ENCODE data around the gene CLCN1.

The CLCN1 gene

DNA sequence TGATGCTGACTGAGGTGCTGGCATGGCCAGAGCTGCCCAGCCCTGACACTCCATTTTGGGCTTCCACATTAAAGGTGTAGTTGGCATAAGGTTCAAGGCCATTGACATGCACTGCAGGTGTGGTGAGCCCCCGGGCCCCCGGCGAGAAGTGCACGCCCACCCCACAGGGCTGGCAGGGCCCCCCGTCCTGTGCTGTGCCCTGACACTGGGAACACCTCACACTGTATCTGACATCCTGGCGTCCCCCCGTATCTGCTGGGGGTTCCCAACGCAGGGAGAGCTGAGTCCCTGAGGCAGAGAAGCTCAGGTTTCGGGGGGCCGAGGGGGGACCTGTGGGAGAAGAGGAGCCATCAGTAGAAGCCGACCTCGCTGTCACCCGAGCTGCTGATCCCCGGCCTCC lies 82.7 kb downstream of the CLCN1 start:
- DNase-seq (ENCODE audit: extremely low read depth, low read depth), result no peak
- no peak overlapping the region for H3K4me3 ChIP-seq (replicated peaks; ENCODE audit: low read depth, low read length)
- TF ChIP-seq, protein P1, sequence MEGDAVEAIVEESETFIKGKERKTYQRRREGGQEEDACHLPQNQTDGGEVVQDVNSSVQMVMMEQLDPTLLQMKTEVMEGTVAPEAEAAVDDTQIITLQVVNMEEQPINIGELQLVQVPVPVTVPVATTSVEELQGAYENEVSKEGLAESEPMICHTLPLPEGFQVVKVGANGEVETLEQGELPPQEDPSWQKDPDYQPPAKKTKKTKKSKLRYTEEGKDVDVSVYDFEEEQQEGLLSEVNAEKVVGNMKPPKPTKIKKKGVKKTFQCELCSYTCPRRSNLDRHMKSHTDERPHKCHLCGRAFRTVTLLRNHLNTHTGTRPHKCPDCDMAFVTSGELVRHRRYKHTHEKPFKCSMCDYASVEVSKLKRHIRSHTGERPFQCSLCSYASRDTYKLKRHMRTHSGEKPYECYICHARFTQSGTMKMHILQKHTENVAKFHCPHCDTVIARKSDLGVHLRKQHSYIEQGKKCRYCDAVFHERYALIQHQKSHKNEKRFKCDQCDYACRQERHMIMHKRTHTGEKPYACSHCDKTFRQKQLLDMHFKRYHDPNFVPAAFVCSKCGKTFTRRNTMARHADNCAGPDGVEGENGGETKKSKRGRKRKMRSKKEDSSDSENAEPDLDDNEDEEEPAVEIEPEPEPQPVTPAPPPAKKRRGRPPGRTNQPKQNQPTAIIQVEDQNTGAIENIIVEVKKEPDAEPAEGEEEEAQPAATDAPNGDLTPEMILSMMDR (IDR thresholded peaks at IDR 0.05; ENCODE audit: low read depth, low read length, missing control alignments), result no peak

DNA sequence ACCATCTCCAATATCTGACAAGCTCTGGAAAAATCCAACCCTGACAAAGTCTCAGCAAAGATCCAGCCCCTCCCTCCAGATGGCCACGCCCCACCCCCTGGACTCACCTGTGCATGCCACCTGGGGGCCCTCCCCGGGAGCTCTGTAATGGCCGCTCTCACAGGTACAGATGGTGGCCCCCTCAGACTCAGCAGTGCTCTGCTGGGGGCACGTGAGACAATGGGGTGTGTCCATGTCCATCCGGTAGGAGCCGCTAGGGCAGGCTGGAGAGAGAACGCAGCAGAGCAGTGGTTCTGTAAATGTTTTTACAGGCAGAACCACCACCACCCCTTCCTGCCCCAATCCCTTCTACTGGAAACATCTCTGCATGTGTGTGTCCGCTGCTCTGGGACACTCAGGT lies 83.2 kb downstream of the CLCN1 start:
- no peak for DNase-seq (ENCODE audit: extremely low read depth, low read depth)
- H3K4me3 ChIP-seq (replicated peaks; ENCODE audit: low read depth, low read length), result no peak overlapping the region
- TF ChIP-seq, protein P1 (IDR thresholded peaks at IDR 0.05; ENCODE audit: low read depth, low read length, missing control alignments), result no peak

- no peak for DNase-seq (ENCODE audit: extremely low read depth, low read depth)
- TF ChIP-seq, protein P1 (IDR thresholded peaks at IDR 0.05; ENCODE audit: low read depth, low read length, missing control alignments), result no peak
- no peak overlapping the region for H3K4me3 ChIP-seq (replicated peaks; ENCODE audit: low read depth, low read length)
Observed at GRCh38 chr7:143399642-143400041, 83.7 kb downstream of the CLCN1 start.

DNA sequence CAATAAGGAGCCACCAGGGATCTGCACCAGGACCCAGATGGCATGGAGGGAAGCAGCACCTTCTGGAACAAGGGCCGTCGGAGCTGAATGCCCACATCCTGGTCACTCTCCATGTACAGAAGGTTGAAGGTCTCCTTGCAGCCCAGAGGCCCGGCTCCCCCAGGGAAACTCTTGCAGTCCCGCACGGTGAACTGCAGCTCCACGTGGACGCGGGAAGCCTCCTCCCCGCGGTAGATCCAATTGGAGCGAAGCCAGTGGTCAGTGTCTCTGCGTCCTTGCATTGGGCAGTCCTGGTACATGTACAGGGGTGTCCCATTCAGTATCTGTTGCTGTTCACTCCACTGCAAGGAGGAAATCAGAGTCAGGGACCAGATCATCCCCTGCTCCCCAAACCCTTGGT lies 85.4 kb downstream of the CLCN1 start:
- DNase-seq (ENCODE audit: extremely low read depth, low read depth), result no peak
- no peak overlapping the region for H3K4me3 ChIP-seq (replicated peaks; ENCODE audit: low read depth, low read length)
- TF ChIP-seq, protein P1 (IDR thresholded peaks at IDR 0.05; ENCODE audit: low read depth, low read length, missing control alignments), result no peak
